ENCODE results near the gene PDIA5.

PDIA5 gene

GRCh38 chr3:123163141-123163540, 96.3 kb downstream of the PDIA5 start:
- TF ChIP-seq CTCF (IDR thresholded peaks at IDR 0.05; ENCODE audit: extremely low read depth, missing control alignments) = no peak

DNA sequence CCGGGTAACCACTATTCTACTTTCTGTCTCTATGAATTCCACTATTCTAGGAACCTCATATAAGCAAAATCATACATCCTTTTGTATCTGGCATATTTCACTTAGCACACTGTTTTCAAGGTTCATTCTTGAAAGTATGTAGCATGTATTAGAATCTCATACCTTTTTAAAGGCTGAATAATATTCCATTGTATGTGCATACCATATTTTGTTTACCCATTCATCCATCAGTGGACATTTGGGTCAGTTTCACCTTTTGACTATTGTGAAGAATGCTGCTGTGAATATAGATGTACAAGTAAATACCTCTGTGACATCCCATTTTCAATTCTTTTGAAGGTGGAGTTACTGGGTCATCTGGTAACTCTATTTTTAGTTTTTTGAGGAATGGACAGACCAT, 98.3 kb downstream of the PDIA5 start:
- TF ChIP-seq CTCF (IDR thresholded peaks at IDR 0.05; ENCODE audit: extremely low read depth, missing control alignments) = no peak

More at GRCh38 chr3:123163141-123163540, 96.3 kb downstream of the PDIA5 start:
- DNase-seq (ENCODE audit: low spot score) = no peak

GRCh38 chr3:123167686-123168085, 100.9 kb downstream of the PDIA5 start:
- no peak for TF ChIP-seq CTCF (IDR thresholded peaks at IDR 0.05; ENCODE audit: extremely low read depth, missing control alignments)
- no peak for DNase-seq (ENCODE audit: low spot score)

More for the DNA sequence above, 98.3 kb downstream of the PDIA5 start:
- DNase-seq (ENCODE audit: low spot score) = no peak

GRCh38 chr3:123168122-123168521, 101.3 kb downstream of the PDIA5 start:
- no peak for TF ChIP-seq CTCF (IDR thresholded peaks at IDR 0.05; ENCODE audit: extremely low read depth, missing control alignments)
- no peak for DNase-seq (ENCODE audit: low spot score)

DNA sequence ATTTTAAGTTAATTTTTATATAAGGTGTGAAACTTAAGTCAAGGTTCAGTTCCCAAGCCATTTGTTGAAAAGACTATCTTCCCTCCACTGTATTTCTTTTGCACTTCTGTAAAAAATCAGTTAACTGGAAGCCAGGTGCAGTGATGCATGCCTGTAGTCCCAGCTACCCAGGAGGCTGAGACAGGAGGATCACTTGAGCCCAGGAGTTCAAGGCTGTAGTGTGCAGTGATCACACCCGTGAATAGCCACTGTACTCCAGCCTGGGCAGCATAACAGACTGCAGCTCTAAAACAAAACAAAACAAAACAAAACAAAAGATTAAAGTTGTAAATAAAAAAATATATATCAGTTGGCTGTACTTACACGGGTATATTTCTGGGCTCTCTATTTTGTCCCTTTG, 101.8 kb downstream of the PDIA5 start:
- no peak for DNase-seq (ENCODE audit: low spot score)
- no peak for TF ChIP-seq CTCF (IDR thresholded peaks at IDR 0.05; ENCODE audit: extremely low read depth, missing control alignments)

GRCh38 chr3:123169492-123169929, 102.7 kb downstream of the PDIA5 start:
- no peak for TF ChIP-seq CTCF (IDR thresholded peaks at IDR 0.05; ENCODE audit: extremely low read depth, missing control alignments)
- no peak for DNase-seq (ENCODE audit: low spot score)

- TF ChIP-seq CTCF (IDR thresholded peaks at IDR 0.05; ENCODE audit: extremely low read depth, missing control alignments) = no peak
- DNase-seq (ENCODE audit: low spot score) = no peak
Measured at GRCh38 chr3:123169930-123170329, 103.1 kb downstream of the PDIA5 start.

Measured in GM20000 (cell line).